Heart right ventricle (tissue), 16 donors: Measurements from ENCODE around the gene SH3GLB1. TPM values are rescaled to one million over a fixed set of nuclear protein-coding genes. Genes with fewer than 3 reads are reported as not detected.

Experiments used
- ATAC-seq, 8 donors: fragments of 200-7000 bp; cut with Tn5 transposase; one replicate each; pipeline ENCODE4 v1.9.1; 2020; ENCODE audit warnings: mild to moderate bottlenecking in 8 of 8, moderate library complexity in 8 of 8, moderate number of reproducible peaks in 1 of 8
- DNase-seq, 2 donors: peaks; one replicate each; pipeline ENCODE4 v3.0.0-alpha.2; 2020
- H3K27ac ChIP-seq, 10 donors: fragments of 200-600 bp; sonication (generic) in 2 of 10; one replicate each; pipeline versions ENCODE4 v1.5.0 to v1.8.0; 2020 to 2022; ENCODE audit warnings: mild to moderate bottlenecking in 3 of 10
- H3K27me3 ChIP-seq, 7 donors: fragments of 200-600 bp; one replicate each; pipeline ENCODE4 v1.8.0; 2021 to 2022; ENCODE audit warnings: mild to moderate bottlenecking in 2 of 7
- H3K36me3 ChIP-seq, 9 donors: fragments of 200-600 bp; sonication (generic) in 1 of 9; one replicate each; pipeline versions ENCODE4 v1.5.0 to v1.8.0; 2020 to 2022; ENCODE audit warnings: mild to moderate bottlenecking in 2 of 9
- H3K4me1 ChIP-seq, 9 donors: fragments of 200-600 bp; sonication (generic) in 1 of 9; one replicate each; pipeline versions ENCODE4 v1.5.0 to v1.8.0; 2020 to 2022; ENCODE audit warnings: mild to moderate bottlenecking in 4 of 9
- H3K4me3 ChIP-seq, 10 donors: fragments of 200-600 bp; sonication (generic) in 2 of 10; one replicate each; pipeline versions ENCODE4 v1.5.0 to v1.8.0; 2020 to 2022; ENCODE audit warnings: mild to moderate bottlenecking in 7 of 10, moderate library complexity in 2 of 10
- H3K9me3 ChIP-seq, 11 donors: fragments of 200-600 bp in 10 of 11; sonication (generic) in 2 of 11; one replicate each; pipeline versions ENCODE4 v1.5.0 to v1.8.0; 2013 to 2022; ENCODE audit warnings: mild to moderate bottlenecking in 2 of 11, control low read depth in 1 of 11, moderate library complexity in 1 of 11
- WGBS, 2 donors: extraction: QIAGEN DNeasy Blood & Tissue Kit; methylation state at CpG; one replicate each; pipeline ENCODE4 v1.1.7; 2013; ENCODE audit warnings: inconsistent platforms in 1 of 2; 5-methylcytosine and 5-hydroxymethylcytosine counted together
- intact Hi-C, 10 donors: fragments of 100-400 bp; cut with DNase I; formaldehyde crosslinking; loops; one replicate each; pipeline versions ENCODE4 v1.11.1 to v1.14.2; 2022
- polyA plus RNA-seq, 2 donors: library from polyadenylated mRNA; stranded (reverse); fragments of 200-250 nt; gene quantifications; one replicate each; pipeline ENCODE4 v1.2.3, GENCODE V29; 2013
- total RNA-seq, 10 donors: library from RNA; stranded (reverse); fragmentation: NEBNext Ultra II Directional in 3 of 10; extraction: Animal tissue kit (Norgen Biotek cat#: 25700) in 3 of 10; gene quantifications; one replicate each; pipeline versions ENCODE4 v1.2.1 to v1.2.4, GENCODE V29; 2021 to 2023
- TF ChIP-seq, protein P1 (sequence below), 9 donors: fragments of 200-600 bp; sonication (generic) in 2 of 9; IDR thresholded peaks; one replicate each; pipeline versions ENCODE4 v1.5.0 to v1.8.0; 2021 to 2022; ENCODE audit warnings: antibody characterized with exemption in 9 of 9, mild to moderate bottlenecking in 5 of 9, moderate library complexity in 1 of 9
- donor health status: Arrhythmogenic right ventricular cardiomyopathy.
- donor health status: ischemic (EF 13 %, LVEDD 7.1; RV severe dilation, severe dysfunction).
- donor health status: healthy with polysubstance abuse.
- donor health status: DM: no; HTN: yes; CAD: no.
- donor health status: DM: no; HTN: no; CAD: no.
- donor health status: ischemic (EF 25% LVEDD 6.9; RV normal size, moderate dysfunction).
- donor health status: ischemic (EF 25% LVEDD 5.7; RV mildly dilated, moderate dysfunction).
- donor health status: healthy.
- donor health status: DM: yes; HTN: yes; CAD: no.
- donor health status: Ischemic cardiomyopathy.
- donor health status: ischemic (EF 35%, LVEDD 5.7; RV mildly dilated, moderate dysfunction).
- donor health status: nonischemic (EF 11% LVEDD 7.7; RV severe dilation, severe dysfunction).
- donor health status: DM: yes; HTN: yes; CAD: no.
- donor health status: PGD.
- donor health status: ischemic (EF 29% LVEDD 5.4; RV normal size, mild dysfunction).
- donor health status: nonischemic (EF 23%, LVEDD 6.1; RV moderate dilation, normal function).

Gene SH3GLB1
- total and polyA plus RNA-seq, 12 donors, result 20.4 to 160 (median 123) TPM

DNA sequence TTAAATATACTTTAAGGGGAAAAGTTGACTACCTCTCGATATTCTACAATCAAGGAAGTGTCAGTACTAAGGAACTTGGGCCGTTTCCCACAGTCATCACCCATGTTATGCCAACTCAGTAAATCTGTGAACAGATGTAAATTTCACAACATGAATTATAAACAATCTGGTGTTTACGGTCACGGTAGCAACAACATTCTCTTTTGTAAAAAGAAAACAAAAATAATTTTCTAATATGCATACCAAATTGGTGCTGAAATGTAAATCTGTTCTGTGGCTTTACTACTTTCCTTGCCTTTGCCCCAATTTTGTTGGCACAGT lies 1.2 kb downstream of the SH3GLB1 start:
- DNase-seq (no peak), ATAC-seq (peak in 1 of 8 donors; percentile 3)
- Histone ChIP-seq H3K9me3 (no peaks in the 10 kb centered on the region), H3K4me1 (peaks cover 4 to 61% (median 58%) of the 10 kb centered on the region in 9 donors), H3K36me3 (peaks cover 0 to 4% (median 0%) of the 10 kb centered on the region in 9 donors), H3K27ac (peak overlapping the region; percentile 94 to 100 (median 99)), H3K27me3 (no peaks in the 10 kb centered on the region), H3K4me3 (peak overlapping the region; percentile 72 to 98 (median 88))
- WGBS, 2 donors, result 1% methylated on average over 4 of the region's 4 CpGs
- intact Hi-C loops, result loop anchor here in 6 of 10 donors (2.0 to 10.0 kb wide), 5 partner anchors 201 to 379 kb away; partner anchors contain the start of genes HS2ST1 (in 3 of the 6) and SELENOF (in 3 of the 6)
- TF ChIP-seq, protein P1, sequence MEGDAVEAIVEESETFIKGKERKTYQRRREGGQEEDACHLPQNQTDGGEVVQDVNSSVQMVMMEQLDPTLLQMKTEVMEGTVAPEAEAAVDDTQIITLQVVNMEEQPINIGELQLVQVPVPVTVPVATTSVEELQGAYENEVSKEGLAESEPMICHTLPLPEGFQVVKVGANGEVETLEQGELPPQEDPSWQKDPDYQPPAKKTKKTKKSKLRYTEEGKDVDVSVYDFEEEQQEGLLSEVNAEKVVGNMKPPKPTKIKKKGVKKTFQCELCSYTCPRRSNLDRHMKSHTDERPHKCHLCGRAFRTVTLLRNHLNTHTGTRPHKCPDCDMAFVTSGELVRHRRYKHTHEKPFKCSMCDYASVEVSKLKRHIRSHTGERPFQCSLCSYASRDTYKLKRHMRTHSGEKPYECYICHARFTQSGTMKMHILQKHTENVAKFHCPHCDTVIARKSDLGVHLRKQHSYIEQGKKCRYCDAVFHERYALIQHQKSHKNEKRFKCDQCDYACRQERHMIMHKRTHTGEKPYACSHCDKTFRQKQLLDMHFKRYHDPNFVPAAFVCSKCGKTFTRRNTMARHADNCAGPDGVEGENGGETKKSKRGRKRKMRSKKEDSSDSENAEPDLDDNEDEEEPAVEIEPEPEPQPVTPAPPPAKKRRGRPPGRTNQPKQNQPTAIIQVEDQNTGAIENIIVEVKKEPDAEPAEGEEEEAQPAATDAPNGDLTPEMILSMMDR (IDR thresholded peaks at IDR 0.05), result no peak

DNA sequence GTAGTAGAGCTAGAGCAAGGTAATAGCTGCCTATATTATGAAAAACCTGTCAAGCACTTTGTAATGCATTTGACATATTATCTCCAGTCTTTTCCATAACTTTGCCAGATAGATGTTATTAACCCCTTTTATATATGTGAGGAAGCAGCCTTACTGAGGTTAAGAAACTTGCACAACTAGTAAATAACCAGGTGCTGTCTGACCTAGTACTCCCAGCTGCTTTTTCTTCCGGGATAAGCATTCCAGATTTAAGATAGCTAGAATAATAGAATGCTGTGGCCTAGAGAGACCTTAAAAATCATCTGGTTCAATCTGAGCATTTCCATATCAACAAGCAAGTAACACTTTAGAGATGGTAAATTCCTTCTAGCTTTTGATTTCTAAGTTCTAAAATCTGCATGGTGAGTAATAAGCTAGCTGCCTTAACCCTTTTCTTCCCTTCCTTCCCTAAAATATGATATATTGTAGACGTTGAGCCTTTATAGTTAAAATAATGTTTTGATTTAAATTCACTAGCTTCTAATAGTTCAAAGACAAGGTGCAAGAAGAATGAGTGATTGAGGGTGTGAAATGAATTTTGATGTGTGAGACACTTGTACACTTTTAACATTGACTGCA lies 1.8 kb downstream of the SH3GLB1 start:
- TF ChIP-seq, protein P1 (IDR thresholded peaks at IDR 0.05), result no peak
- peaks cover 4 to 66% (median 63%) of the 10 kb centered on the region in 9 donors for H3K4me1 ChIP-seq
- no peaks in the 10 kb centered on the region for H3K9me3 ChIP-seq
- DNase-seq (no peak), ATAC-seq (no peak)
- WGBS, 2 donors, result 2 to 6% methylated on average over 2 of the region's 2 CpGs
- peaks cover 0 to 4% (median 0%) of the 10 kb centered on the region in 9 donors for H3K36me3 ChIP-seq
- peak overlapping the region; percentile 94 to 100 (median 99) for H3K27ac ChIP-seq
- intact Hi-C loops, result loop anchor here in 6 of 10 donors (10.0 kb wide), 4 partner anchors 201 to 379 kb away; partner anchors contain the start of genes HS2ST1 (in 3 of the 6) and SELENOF (in 3 of the 6)
- H3K4me3 ChIP-seq, result peak overlapping the region; percentile 72 to 98 (median 88)
- no peaks in the 10 kb centered on the region for H3K27me3 ChIP-seq

DNA sequence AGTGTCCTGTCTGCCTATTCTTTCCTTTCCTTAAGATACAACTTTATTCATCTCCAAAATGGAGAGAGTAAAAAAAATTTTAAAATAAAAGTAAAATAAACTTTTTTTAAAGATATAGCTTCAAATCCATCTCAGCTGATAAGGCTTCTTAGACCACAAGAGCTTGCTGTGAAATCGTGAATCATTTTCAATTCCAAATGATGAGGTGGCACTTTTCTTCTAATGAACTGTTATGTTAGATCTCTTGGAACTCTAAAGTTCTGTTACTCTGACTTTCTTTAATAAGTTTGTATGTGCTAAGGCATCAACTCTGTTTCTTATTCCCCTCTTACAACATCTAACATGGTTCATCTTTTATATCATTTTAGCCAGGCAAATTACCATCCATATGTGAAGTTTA lies 4.5 kb downstream of the SH3GLB1 start:
- Histone ChIP-seq H3K27ac (peak overlapping the region in 5 of 10 donors; percentile 5 to 99 (median 44)), H3K27me3 (no peaks in the 10 kb centered on the region), H3K4me1 (peaks cover 4 to 84% (median 80%) of the 10 kb centered on the region in 9 donors), H3K4me3 (peak overlapping the region in 1 of 10 donors; percentile 10), H3K36me3 (peaks cover 0 to 4% (median 0%) of the 10 kb centered on the region in 9 donors), H3K9me3 (no peaks in the 10 kb centered on the region)
- 19 to 21% methylated on average over 1 of the region's 1 CpG for WGBS, 2 donors
- TF ChIP-seq, protein P1 (IDR thresholded peaks at IDR 0.05), result no peak
- intact Hi-C loops, result loop anchor here in 6 of 10 donors (10.0 kb wide), 4 partner anchors 204 to 376 kb away; partner anchors contain the start of genes HS2ST1 (in 3 of the 6) and SELENOF (in 3 of the 6)
- DNase-seq (no peak), ATAC-seq (no peak)

DNA sequence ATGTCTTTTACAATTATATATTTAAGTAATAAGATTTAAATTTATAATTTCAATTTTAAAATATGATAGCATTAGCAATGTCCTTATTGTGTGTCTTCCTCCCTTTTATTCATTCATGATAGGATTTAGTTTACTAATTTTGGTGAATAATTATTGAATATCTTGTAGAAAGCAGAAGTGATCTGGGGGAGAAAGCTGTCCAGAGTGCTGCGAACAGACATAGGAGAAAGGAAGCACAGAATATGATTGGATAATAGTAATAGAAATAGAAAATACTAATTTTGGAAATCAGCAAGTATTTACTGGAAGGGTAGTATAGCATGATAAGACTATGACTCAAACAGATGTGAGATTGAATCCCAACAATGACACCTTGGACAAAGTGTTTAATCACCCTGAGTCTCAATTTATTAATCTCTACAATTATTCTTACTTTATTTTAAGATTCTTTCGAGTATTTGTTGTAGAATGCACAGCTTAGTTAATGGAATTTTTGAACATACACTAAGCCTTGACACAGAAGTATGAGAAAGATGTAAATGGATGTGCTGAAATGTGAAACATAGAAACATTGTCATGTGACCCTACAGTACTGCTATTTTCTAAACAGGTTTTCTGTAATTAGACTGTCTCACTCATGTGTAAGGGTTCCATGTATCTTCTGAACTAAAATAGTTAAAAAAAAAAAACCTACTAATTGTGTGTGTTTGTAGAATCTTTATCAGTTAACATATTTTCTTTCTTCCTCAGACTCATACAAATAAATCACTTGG lies 7.9 kb downstream of the SH3GLB1 start:
- TF ChIP-seq, protein P1 (IDR thresholded peaks at IDR 0.05), result no peak
- Histone ChIP-seq H3K36me3 (peaks cover 0 to 25% (median 5%) of the 10 kb centered on the region in 9 donors), H3K27me3 (no peaks in the 10 kb centered on the region), H3K9me3 (no peaks in the 10 kb centered on the region), H3K27ac (peak overlapping the region in 2 of 10 donors; percentile 1 to 75), H3K4me3 (no peak overlapping the region), H3K4me1 (peaks cover 0 to 100% (median 88%) of the 10 kb centered on the region in 9 donors)
- DNase-seq (no peak), ATAC-seq (peak in 1 of 8 donors; percentile 50)
- WGBS, 2 donors, result 61 to 63% methylated on average over 2 of the region's 2 CpGs
- intact Hi-C loops, result loop anchor here in 1 of 10 donors (10.0 kb wide), 1 partner anchor 203 kb away; the partner anchor contains the start of genes HS2ST1 and SELENOF
